Transverse colon (tissue), 4 donors: ENCODE measurements around the gene PHF13. TPM values are rescaled to one million over a fixed set of nuclear protein-coding genes. Genes with fewer than 3 reads are reported as not detected.

Experiments
- DNase-seq: peaks from one replicate; pipeline ENCODE4 v3.0.0-alpha.2; 2019
- H3K27ac ChIP-seq, 4 donors: fragments of 200-600 bp; sonication (generic); 2 replicates each; pipeline ENCODE4 v1.5.1; 2016 to 2018; ENCODE audit warnings: inconsistent platforms in 4 of 4
- H3K27me3 ChIP-seq: fragments of 200-600 bp; sonication (generic); 2 replicates; pipeline ENCODE4 v1.5.1; 2017; ENCODE audit warnings: inconsistent platforms
- H3K36me3 ChIP-seq, 4 donors: fragments of 200-600 bp; sonication (generic); 2 replicates each; pipeline ENCODE4 v1.5.1; 2017 to 2019; ENCODE audit warnings: inconsistent platforms in 4 of 4
- H3K4me1 ChIP-seq, 4 donors: fragments of 200-600 bp; sonication (generic); 2 replicates each; pipeline ENCODE4 v1.5.1; 2017 to 2020; ENCODE audit warnings: inconsistent platforms in 4 of 4
- H3K4me3 ChIP-seq, 4 donors: fragments of 200-600 bp; sonication (generic); 1 replicate in 1 of 4; 2 replicates in 3 of 4; pipeline versions ENCODE4 v1.5.1 to v1.6.1; 2017 to 2019; ENCODE audit warnings: inconsistent platforms in 4 of 4
- H3K9me3 ChIP-seq, 2 donors: fragments of 200-600 bp; sonication (generic); 2 replicates each; pipeline ENCODE4 v1.5.1; 2017 to 2019; ENCODE audit warnings: inconsistent platforms in 2 of 2
- EP300 ChIP-seq: sonication (generic); formaldehyde crosslinking; IDR thresholded peaks from one replicate; pipeline ENCODE4 v1.6.1; 2017; ENCODE audit warnings: antibody characterized with exemption, low read depth
- POLR2A ChIP-seq: fragments of 450-650 bp; IDR thresholded peaks from one replicate; pipeline ENCODE4 v1.6.1; 2016; ENCODE audit warnings: antibody characterized with exemption, mild to moderate bottlenecking, moderate library complexity
- POLR2AphosphoS5 ChIP-seq, 3 donors: sonication (generic); formaldehyde crosslinking; IDR thresholded peaks; one replicate each; pipeline ENCODE4 v1.6.1; 2016; ENCODE audit warnings: antibody characterized with exemption in 3 of 3
- WGBS, 2 donors: methylation state at CpG; one replicate each; pipeline ENCODE4 v1.1.5; 2018; ENCODE audit warnings: low coverage in 1 of 2; 5-methylcytosine and 5-hydroxymethylcytosine counted together
- in situ Hi-C, 4 donors: fragments of 200-750 bp; cut with MboI; loops; one replicate each; pipeline versions ENCODE4 v1.15.0 to v1.15.1; 2017; ENCODE audit warnings: low sequenced_read_pairs in 3 of 4, low pct_ligation_motif_present in 1 of 4, low pct_unique_long_range_greater_than_20kb in 1 of 4
- intact Hi-C: fragments of 100-400 bp; cut with DNase I; formaldehyde crosslinking; loops from one replicate; pipeline ENCODE4 v1.15.1; 2023; ENCODE audit warnings: low total_unique reads
- total RNA-seq, 4 donors: library from RNA; depleted of rRNA; stranded (reverse); fragments of >200 nt; gene quantifications; one replicate each; pipeline ENCODE4 v1.1.0, GENCODE V29; 2016
- TF ChIP-seq, protein P1 (sequence below), 5 experiments: fragments of 200-600 bp in 3 of 5; fragments of 450-650 bp in 2 of 5; sonication (generic) in 3 of 5; IDR thresholded peaks; 1 replicate in 2 of 5; 2 replicates in 3 of 5; pipeline ENCODE4 v1.5.1; 2016 to 2017; ENCODE audit warnings: antibody characterized with exemption in 5 of 5, inconsistent platforms in 3 of 5, mild to moderate bottlenecking in 2 of 5, moderate library complexity in 1 of 5

Gene PHF13
- total RNA-seq, 4 donors from 2014 or later = 8.7 to 17.3 (median 10.3) TPM

DNA sequence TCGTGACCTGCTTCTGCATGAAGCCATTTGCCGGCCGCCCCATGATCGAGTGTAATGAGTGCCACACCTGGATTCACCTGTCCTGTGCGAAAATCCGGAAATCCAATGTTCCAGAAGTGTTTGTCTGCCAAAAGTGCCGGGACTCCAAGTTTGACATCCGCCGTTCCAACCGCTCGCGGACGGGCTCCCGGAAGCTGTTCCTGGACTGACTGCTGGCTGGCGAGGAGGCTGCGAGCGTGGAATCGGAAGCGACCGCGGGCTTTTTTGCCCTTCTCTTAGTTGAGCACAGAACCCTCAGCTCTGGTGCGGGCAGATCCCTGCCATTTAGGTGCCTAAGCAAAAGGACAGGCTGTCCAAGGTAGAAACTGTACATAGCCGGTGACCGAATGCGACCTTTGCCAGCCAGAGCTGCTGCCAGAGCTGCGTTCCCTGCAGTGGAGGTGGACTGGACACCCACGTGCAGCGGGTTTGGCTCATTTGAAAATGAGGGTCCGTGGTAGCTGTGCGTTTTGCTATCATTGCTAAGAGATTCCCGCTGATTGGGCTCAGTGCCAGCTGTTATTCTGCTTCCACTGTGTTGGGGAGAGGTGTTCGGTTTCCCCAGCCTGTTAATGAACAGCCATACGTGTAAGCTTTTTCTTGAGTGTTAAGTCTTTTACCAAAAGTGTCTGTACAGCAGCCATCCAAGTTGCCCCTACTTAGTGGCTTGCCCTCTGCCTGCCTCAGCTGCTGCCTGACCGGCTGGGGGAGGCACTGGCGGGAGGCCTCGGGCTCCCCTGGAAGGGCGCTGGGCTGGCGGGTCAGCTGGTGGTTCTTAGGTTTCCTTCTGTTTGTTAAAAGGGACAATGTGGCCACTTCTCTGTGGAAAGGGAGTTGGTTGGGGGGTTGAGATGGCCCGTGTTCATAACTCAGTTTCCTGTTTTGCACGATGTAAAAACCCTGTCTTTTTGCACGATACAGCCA, 8.2 kb downstream of the PHF13 start:
- Histone ChIP-seq H3K36me3 (peaks cover 0 to 23% (median 4%) of the 10 kb centered on the region in 4 donors), H3K27me3 (no peaks in the 10 kb centered on the region), H3K4me1 (peaks cover 9 to 19% (median 15%) of the 10 kb centered on the region in 4 donors), H3K4me3 (no peak overlapping the region), H3K27ac (no peak overlapping the region), H3K9me3 (no peaks in the 10 kb centered on the region)
- TF ChIP-seq POLR2AphosphoS5 (IDR thresholded peaks at IDR 0.05) = no peak
- TF ChIP-seq POLR2A = no peak
- TF ChIP-seq EP300 = no peak
- TF ChIP-seq, protein P1, sequence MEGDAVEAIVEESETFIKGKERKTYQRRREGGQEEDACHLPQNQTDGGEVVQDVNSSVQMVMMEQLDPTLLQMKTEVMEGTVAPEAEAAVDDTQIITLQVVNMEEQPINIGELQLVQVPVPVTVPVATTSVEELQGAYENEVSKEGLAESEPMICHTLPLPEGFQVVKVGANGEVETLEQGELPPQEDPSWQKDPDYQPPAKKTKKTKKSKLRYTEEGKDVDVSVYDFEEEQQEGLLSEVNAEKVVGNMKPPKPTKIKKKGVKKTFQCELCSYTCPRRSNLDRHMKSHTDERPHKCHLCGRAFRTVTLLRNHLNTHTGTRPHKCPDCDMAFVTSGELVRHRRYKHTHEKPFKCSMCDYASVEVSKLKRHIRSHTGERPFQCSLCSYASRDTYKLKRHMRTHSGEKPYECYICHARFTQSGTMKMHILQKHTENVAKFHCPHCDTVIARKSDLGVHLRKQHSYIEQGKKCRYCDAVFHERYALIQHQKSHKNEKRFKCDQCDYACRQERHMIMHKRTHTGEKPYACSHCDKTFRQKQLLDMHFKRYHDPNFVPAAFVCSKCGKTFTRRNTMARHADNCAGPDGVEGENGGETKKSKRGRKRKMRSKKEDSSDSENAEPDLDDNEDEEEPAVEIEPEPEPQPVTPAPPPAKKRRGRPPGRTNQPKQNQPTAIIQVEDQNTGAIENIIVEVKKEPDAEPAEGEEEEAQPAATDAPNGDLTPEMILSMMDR (IDR thresholded peaks at IDR 0.05) = no peak
- 94% methylated on average over 41 of the region's 41 CpGs; no CpG with 5 or more reads in 1 of the 2 donors for WGBS, 2 donors
- no peak for DNase-seq
- intact Hi-C loops = no loop called here
- in situ Hi-C loops = loop anchor here in 1 of 4 donors (10.0 kb wide), 1 partner anchor 47 kb away; the partner anchor contains the start of gene ZBTB48

DNA sequence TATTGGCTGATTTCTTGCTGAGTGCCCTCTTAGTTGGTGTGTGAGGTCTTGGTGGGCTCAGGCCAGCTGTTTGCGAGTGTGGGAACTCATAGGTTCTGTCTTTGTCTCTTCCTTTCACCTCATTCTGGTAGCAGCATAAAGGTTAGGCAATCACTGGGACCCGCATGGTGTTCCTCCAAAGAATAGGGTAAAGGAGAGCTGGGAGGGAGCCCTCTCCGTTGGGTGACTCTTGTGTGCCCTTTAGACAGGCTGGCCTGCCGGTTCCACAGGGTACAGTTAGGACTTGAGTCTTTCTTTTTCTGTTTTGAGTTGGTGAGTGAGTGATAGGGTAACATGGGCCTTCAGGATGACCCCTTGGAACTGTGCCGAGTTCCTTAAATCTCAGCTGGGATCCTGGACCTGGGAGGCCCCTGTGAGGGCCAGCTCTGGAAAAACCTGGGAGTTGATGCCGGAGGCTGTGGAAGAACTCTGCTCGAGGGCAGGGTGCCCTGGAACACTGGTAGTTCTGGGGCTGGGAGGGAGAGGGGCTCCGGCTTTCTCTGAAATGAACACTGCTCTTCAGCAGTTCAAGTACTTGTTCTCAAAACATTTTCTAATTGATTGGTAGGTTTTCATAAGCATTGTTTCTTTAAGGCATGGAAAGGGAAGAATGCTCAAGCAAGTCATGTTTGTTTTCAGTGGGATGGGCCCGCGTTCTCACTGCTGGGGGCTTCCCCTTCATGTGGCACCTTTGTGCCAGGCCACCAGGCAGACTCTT, 9.0 kb downstream of the PHF13 start:
- no peak overlapping the region for H3K4me3 ChIP-seq
- DNase-seq = no peak
- H3K27ac ChIP-seq = no peak overlapping the region
- peaks cover 0 to 23% (median 4%) of the 10 kb centered on the region in 4 donors for H3K36me3 ChIP-seq
- 85% methylated on average over 10 of the region's 10 CpGs; no CpG with 5 or more reads in 1 of the 2 donors for WGBS, 2 donors
- TF ChIP-seq POLR2AphosphoS5 (IDR thresholded peaks at IDR 0.05) = no peak
- TF ChIP-seq, protein P1 (IDR thresholded peaks at IDR 0.05) = no peak
- no peak for TF ChIP-seq POLR2A
- TF ChIP-seq EP300 = no peak
- no peaks in the 10 kb centered on the region for H3K9me3 ChIP-seq
- peaks cover 10 to 22% (median 17%) of the 10 kb centered on the region in 4 donors for H3K4me1 ChIP-seq
- in situ Hi-C loops (loop anchor here in 1 of 4 donors (10.0 kb wide), 1 partner anchor 48 kb away; the partner anchor contains the start of gene ZBTB48), intact Hi-C loops (no loop called here)
- H3K27me3 ChIP-seq = no peaks in the 10 kb centered on the region

DNA sequence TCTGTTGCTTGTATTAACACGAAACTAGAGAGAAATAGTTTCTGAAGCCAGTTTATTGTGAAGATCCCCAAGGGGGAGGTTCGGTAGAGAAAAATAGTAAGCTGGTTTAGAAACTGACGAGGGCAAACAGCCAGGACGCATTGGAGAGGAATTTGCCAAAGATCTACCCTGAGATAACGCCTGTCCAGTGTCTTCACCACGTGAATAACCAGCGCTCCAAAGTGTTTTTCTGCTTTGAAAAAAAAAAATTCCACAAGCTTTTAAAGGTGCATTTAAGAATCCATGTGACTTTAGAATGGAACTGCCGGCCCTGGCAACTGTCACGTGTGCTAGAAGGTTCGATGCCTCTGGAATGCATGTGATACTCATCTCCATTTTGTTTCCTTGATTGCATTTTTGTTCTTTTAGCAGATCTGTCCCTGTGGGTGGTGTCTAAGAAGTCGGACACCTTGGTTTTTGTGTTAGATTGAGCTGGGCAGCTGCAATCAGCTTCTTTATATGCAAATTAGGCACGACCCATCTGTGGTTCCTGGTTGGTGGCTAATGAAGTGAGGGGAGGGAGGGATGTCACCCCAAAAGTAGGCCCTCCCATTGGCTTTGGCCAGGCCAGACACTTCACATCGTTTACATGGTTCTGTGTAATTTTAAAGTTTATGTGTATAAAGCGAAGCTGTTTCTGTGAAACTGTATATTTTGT, 9.9 kb downstream of the PHF13 start:
- in situ Hi-C loops = loop anchor here in 1 of 4 donors (10.0 kb wide), 1 partner anchor 49 kb away; the partner anchor contains the start of gene ZBTB48
- Histone ChIP-seq H3K4me3 (no peak overlapping the region), H3K27me3 (no peaks in the 10 kb centered on the region), H3K9me3 (no peaks in the 10 kb centered on the region), H3K27ac (peak overlapping the region in 1 of 4 donors; percentile 93), H3K36me3 (peaks cover 0 to 23% (median 4%) of the 10 kb centered on the region in 4 donors), H3K4me1 (peaks cover 10 to 22% (median 17%) of the 10 kb centered on the region in 4 donors)
- intact Hi-C loops = no loop called here
- TF ChIP-seq POLR2AphosphoS5 (IDR thresholded peaks at IDR 0.05) = no peak
- TF ChIP-seq EP300 = no peak
- TF ChIP-seq POLR2A = no peak
- TF ChIP-seq, protein P1 (IDR thresholded peaks at IDR 0.05) = no peak
- DNase-seq = no peak
- 68 to 80% methylated on average over 11 to 14 of the region's 14 CpGs for WGBS, 2 donors
